ENCODE data around the gene RHBDD2.

DNA sequence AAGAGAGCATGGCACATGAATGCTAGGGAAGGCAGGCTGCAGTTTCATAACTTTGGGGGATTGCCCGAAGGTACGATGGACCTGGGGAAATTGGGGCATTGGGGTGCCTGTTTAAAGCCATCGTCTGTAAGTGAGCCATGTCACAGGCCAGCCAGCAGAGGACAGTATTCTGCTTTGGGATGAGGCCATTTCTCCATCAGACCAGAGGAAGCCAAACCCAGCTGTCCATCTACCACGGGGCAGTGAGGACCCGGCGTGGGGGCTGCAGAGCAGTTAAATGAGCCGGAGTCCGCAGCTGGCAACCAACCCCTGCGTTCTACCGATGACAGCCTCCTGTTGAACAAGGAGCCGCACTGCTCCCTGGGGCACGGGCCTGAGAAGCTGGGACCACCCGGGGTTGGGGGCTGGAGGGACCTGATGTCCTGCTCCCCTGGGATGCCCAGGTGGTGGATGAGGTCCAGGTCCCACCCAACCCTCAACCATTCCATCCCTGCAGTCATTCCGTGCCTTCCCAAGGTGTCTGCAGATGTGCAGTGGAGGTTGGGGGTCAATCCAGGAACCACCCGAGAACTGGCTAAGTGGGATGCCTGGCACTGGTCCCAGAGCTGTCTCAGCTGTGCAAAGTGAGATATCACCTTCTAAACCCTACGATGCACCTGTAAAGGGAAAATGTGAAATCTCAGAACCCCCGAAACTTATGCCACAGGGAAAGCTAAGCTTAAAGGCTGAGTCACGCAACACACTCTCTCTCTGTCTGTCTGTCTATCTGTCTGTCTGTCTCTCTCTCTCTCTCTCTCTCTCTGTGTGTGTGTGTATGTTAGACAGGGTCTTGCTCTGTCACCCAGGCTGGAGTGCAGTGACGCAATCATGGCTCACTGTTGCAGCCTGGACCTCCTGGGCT lies 12.1 kb upstream of the RHBDD2 start:
- TF ChIP-seq, protein P1, sequence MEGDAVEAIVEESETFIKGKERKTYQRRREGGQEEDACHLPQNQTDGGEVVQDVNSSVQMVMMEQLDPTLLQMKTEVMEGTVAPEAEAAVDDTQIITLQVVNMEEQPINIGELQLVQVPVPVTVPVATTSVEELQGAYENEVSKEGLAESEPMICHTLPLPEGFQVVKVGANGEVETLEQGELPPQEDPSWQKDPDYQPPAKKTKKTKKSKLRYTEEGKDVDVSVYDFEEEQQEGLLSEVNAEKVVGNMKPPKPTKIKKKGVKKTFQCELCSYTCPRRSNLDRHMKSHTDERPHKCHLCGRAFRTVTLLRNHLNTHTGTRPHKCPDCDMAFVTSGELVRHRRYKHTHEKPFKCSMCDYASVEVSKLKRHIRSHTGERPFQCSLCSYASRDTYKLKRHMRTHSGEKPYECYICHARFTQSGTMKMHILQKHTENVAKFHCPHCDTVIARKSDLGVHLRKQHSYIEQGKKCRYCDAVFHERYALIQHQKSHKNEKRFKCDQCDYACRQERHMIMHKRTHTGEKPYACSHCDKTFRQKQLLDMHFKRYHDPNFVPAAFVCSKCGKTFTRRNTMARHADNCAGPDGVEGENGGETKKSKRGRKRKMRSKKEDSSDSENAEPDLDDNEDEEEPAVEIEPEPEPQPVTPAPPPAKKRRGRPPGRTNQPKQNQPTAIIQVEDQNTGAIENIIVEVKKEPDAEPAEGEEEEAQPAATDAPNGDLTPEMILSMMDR (IDR thresholded peaks at IDR 0.05; ENCODE audit: poor library complexity, severe bottlenecking): peak; percentile 56
- TF ChIP-seq, protein P2, sequence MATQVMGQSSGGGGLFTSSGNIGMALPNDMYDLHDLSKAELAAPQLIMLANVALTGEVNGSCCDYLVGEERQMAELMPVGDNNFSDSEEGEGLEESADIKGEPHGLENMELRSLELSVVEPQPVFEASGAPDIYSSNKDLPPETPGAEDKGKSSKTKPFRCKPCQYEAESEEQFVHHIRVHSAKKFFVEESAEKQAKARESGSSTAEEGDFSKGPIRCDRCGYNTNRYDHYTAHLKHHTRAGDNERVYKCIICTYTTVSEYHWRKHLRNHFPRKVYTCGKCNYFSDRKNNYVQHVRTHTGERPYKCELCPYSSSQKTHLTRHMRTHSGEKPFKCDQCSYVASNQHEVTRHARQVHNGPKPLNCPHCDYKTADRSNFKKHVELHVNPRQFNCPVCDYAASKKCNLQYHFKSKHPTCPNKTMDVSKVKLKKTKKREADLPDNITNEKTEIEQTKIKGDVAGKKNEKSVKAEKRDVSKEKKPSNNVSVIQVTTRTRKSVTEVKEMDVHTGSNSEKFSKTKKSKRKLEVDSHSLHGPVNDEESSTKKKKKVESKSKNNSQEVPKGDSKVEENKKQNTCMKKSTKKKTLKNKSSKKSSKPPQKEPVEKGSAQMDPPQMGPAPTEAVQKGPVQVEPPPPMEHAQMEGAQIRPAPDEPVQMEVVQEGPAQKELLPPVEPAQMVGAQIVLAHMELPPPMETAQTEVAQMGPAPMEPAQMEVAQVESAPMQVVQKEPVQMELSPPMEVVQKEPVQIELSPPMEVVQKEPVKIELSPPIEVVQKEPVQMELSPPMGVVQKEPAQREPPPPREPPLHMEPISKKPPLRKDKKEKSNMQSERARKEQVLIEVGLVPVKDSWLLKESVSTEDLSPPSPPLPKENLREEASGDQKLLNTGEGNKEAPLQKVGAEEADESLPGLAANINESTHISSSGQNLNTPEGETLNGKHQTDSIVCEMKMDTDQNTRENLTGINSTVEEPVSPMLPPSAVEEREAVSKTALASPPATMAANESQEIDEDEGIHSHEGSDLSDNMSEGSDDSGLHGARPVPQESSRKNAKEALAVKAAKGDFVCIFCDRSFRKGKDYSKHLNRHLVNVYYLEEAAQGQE (IDR thresholded peaks at IDR 0.05; ENCODE audit: borderline replicate concordance): no peak
- TF ChIP-seq RAD21 (conservative IDR thresholded peaks at IDR 0.05): peak; percentile 61
- TF ChIP-seq EZH2 (IDR thresholded peaks at IDR 0.05; ENCODE audit: borderline replicate concordance, insufficient read depth, low read length, poor library complexity, severe bottlenecking): no peak
- TF ChIP-seq POLR2AphosphoS5 (IDR thresholded peaks at IDR 0.05): no peak
